Head of caudate nucleus (tissue), 42 donors: ENCODE measurements around the gene MYO1E.
"Not testable (repeated sequence)": the region's sequence is repeated elsewhere in the genome, so short reads cannot be mapped to it uniquely, and the experiment has no call there.

Source experiments
- DNase-seq, 42 donors: peaks; one replicate each; pipeline versions ENCODE4 v3.0.0 to v3.0.0-alpha.2; 2020 to 2021; ENCODE audit warnings: mixed read lengths in 7 of 42
- intact Hi-C: fragments of 100-400 bp; cut with DNase I; formaldehyde crosslinking; loops from one replicate; pipeline ENCODE4 v1.15.0; 2022

Gene MYO1E

DNA sequence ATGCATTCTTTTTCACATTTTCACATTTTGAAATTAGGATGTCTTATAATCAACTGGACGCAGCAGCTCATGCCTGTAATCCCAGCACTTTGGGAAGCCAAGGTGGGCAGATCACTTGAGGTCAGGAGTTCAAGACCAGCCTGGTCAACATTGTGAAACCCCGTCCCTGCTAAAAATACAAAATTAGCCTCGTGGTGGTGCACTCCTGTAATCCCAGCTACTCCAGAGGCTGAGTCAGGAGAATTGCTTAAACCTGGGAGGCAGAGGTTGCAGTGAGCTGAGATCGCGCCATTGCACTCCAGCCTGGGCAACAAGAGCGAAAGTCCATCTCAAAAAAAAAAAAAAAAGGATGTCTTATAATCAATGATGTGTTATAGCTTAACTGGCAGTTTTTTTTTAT lies 92.4 kb downstream of the MYO1E start:
- intact Hi-C loops, DNase-seq: not testable (repeated sequence)

DNA sequence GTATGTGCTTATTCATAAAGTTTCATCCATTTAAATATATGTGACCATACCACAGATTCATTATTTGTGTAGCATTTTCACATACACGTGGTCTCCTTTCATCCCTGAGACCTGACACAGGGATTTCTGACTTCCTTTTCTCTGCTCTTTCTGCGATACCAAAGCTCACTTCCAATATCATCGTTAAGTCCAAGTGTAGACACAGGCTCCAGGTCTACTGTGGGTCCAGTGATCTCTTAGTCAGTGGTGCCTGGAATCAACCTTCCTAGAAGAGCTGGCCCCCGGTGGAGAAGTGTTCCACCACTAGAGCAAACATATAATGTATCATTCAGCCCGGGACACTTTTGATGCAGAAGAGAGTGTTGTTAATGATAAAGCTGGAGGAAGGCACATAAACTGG lies 93.6 kb downstream of the MYO1E start:
- intact Hi-C loops = no loop called here
- DNase-seq = no peak

DNA sequence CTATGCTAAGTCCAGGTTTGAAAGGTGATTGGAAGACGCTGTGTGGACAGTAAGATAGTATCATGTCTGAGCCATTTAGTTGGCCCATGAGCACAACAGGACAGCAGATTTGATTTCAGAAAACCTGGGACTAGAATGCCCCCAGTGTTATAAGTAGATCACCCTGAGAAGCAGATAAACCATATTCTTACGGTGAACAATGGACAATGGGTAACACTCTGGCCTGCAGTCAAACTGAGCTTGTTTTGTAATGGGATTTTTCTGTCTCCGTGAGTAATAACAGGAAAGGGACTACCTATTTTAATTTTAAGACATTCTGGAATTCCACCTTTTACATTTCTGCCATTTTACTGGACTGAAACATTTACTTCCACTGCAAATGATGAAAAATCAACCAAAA lies 94.6 kb downstream of the MYO1E start:
- intact Hi-C loops = no loop called here
- DNase-seq = peak in 11 of 42 donors; percentile 20 to 69 (median 42)

DNA sequence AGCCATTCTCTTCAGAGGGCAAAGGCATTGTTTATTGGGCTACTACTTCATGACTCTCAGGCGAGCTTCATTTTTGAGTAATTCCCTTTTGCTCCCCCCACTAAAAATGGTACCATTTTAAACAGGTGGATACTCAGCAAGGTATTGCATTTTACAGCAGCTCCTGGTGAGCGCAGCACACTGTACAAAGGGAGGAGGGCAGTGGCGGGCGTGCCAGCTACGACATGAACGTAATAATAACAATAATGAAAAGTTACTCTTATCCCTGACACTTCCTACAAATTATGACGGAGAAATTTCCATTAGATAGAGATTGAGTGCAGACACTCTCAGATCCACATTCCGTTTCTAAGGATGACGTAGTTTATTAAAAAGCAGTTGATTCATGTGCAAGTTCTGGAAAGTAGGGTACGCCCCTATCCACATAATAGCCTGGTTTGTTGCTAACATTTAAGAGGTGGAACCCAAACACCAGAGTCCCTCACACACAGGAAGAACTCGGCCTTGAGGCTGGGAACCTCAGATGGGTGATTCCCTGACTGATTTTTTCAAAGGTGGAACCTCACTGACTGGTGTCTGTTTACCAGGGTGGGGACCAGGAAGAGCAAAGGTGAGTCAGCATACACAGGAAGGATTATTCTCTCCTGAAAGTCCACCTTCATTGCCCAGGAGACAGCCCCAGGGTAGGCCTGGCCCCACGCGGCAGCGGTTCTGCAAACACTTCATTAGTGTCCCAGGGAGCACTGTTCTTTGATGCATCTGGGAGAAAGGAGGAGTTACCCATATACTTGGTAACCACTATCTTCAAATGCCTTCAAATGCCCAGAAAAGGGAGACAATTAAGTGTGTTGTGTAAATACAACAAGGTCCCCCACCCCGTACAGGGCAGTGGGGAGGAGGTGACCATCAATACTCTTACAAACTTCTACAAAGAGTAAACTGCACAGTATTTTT lies 96.2 kb downstream of the MYO1E start:
- no peak for DNase-seq
- intact Hi-C loops = no loop called here

DNA sequence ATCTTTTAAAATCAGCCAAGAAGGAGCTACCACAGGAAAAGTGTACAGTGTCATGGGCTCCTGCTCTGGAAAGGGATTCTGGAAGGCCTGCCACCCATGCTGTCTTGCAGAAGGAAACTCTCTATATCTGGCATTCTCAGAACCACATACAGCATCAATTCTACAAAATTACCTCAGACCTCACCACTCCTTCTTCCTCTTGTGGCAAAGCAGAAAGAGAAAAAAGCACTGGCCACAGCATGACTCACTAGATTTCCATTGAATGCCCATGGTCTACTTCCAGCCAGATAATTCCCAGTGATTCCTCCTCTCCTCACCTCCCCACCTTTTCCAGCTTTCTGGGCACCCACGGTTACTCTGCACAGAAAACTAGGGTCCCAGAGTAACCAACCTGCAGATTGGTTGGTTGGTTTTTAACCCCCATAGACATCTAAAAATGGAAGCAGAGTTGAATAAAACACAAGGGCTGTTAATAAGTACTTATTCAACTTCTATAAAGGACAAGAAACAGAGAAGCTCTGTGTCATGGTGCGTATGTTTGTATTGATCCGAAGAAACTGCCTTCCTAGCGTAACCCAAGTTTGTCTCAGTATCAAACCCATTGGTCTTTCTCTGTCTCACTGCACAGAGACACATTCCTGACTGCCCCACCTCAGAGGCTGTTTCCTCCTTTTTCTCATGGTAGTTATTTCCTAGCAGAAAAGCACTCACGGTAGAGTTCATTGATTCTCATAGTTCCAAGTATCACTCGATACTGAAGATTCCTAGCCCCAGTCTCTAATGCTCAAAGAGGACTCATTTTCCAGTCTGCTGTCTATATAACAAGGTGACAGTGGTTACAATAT lies 98.3 kb downstream of the MYO1E start:
- intact Hi-C loops = no loop called here
- no peak for DNase-seq

DNA sequence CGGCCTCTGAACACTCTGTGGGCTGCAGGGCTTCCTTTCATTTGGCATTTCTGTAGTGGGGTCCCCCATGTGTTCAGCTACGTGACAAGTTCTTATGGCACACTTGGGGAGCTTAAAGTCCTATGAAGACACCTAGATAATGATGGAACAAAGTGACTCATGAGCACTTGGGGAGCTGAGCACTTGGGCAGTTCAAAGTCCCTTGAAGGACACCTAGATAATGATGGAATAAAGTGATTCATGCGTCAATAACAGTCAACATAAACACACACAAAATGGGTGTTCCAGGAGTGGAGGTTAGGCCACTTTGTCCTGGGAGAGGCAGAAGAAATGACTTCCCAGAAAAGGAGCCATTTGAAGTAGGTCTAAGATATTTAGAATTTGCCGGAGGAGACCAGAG lies 99.4 kb downstream of the MYO1E start:
- DNase-seq = no peak
- intact Hi-C loops = no loop called here

DNA sequence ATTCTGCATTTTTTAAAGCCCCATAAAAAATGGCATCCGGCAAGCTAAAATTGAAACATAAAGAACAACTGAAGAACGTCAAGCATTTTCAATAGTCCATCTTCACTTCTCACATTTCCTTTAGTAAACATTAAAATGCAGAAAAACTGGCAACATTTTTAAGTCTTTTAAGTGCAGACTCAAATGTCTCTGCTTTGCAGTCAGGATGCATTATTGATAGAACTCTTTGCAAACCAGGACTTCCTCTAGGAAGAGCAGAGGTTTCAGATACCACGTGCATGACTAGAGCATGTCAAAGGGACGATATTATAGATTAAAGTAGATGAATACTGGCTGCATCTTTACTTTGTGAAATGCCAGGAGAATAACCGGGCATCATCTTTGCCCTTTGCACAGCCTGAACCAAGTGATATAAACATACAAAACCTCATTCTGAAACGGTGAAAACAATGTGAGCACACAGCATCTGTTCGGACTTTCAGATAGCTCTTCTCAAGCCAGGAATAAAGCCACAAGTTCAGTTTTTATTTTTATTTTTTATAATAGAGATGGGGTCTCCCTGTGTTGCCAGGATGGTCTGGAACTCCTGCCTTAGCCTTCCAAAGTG lies 101.0 kb downstream of the MYO1E start:
- intact Hi-C loops = no loop called here
- DNase-seq = no peak

DNA sequence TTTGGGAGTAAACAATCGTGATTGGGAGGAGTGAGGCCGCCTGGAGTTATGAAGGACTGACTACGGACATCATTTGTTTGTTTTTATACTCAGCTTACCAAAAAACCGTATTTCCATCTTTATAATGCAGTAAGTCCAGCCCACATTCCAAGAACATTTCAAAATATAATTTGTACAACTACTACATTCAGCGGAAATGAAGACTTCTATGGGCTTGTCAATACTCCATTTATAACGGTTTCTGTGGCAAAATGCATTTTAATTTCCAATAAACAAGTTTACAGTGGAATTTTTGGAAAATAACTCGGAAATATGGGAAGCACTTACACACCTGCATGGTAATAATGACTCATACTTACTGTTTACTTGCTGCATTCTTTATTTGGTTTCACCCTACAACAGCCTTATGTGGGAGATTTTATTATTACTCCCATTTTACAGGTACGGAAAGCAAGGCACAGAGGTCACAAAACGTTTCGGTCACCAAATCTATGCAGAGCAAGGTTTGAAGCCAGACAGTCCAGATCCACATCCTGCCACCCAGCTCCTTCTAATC lies 103.7 kb downstream of the MYO1E start:
- intact Hi-C loops = no loop called here
- DNase-seq = peak in 1 of 42 donors; percentile 16

DNA sequence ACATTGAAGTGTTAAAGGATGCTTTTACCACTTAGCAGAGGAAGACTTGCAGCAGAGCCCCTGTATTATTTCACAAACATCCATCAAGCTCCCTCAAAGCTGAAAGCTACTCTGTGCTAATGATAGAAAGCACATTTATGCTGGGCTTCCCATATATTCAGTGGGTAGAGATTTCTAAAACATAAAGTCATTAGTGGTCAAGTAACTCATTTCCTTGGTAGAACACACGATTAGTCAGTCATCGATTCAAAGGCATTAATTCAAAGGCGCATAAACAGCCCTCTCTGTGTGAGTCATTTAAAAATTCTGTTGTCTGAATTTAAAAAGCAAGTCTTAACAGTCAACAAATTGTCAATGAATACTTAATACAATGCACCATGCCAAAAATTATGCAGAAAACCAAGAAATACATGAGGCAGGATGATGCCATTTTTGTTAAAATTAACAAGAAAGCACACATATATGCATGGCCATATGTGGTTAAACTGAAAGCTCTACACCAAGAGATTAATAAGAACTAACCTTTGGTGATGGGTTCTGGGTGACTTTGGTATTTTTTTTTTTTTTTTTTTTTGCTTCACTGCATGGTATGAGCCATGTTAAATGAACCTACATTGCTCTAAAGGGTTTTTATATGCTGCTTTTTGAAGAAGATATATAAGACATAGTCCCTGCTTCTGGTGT lies 104.4 kb downstream of the MYO1E start:
- no peak for DNase-seq
- intact Hi-C loops = no loop called here

DNA sequence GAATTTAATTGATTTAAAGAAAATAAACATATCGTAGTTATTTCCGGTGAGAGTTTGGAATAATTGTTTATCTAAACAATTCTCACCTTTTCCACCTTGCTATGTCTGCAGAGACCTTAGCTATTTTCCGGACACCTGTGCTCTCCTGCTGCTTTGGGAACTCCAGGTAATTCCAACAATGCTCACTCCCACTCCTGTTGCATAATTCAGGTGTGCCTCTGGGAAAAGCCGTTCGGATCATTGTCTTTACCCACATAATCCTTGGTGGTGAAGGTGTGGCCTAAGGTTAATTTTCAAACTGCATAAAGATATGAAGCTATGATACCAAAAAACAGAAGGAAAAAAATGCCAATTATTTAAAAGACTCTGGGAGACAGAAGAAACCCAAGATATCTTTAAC lies 106.6 kb downstream of the MYO1E start:
- intact Hi-C loops = no loop called here
- no peak for DNase-seq

DNA sequence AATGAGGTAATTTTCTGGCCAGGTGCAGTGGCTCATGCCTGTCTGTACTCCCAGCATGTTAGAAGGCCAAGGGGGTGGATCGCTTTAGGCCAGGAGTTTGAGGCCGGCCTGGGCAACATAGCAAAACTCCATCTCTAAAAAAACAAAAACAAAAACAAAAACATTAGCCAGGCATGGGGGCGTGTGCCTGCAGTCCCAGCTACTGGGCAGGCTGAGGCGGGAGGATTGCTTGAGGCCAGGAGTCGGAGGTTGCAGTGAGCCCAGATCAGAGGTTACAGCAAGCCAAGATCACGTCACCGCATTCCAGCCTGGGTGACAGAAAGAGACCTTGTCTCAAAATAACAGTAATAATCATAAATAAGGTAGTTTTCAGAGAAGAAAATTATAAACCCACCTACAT lies 110.4 kb downstream of the MYO1E start:
- intact Hi-C loops = no loop called here
- no peak for DNase-seq

DNA sequence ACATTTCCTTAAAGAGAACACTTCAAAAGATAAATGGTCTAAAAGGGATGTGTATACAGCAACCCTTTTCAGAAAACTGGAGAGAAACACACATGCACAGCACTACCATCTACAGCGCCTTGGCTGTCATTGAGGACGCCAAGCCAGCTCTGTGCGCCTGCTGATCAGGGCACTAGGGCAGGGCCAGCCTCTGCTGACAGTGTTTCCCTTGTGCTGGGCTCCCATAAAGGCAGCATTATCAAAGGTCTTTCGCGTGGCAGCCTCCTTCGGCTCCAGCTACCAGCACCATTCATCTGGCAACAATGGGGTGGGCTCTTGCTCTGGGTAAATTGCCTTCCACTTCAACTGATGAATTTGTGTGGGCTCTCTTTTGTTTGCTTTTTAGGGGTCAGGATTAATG lies 112.6 kb downstream of the MYO1E start:
- DNase-seq = peak; percentile 71 to 95 (median 89)
- intact Hi-C loops = no loop called here

DNA sequence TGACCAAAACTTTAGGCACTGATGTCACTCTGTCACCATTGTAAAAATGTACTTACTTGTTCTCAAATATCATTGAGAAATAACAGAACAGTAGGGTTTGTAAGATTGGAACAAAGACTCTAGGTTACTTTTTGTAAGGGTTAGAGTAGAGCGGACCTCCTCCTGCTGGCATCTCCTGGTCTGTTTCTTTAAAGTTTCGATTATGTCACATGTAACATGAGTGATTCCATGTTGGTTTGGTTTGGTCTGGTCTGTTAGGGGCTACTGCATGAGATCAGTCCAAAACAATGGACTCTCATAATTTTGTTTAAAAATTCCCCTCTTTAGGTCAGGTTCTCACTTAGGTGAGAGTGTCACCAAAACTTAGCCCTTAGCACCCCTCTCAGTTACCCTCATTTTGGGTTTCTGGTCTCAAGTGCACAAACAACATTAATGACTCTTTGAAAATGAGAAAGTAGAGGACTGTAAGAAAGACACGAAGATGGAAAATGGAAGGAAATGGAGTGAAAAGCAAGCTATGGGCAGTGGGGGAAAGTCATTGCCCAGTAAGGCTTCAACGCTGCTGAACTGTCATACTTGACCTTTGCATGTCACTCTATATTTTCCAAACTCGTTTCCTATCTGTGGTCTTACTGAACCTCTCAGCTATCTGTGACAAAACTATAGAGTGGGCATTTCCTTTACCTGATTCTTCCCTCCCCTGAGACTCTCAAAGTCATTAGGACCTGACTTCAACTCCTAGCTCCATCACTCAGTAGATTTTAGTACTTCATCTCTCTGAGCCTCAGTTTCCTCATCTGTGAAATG lies 113.3 kb downstream of the MYO1E start:
- intact Hi-C loops = no loop called here

DNA sequence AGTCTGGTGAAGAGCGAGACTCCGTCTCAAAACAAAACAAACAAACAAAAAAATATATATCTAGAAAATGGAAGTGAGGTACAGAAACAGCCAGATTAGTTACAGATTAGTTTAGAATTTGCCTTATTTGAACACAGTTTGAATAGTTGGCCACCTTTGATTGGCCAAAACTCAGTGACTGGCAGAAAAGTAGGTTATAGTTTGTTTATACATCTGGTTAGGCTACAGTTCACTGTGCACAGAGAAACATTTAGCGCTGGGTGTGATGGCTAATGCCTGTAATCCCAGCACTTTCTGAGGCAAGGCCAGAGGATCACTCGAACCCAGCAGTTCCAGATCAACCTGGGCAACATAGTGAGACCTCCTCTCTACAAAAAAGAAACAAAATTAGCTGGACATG lies 114.4 kb downstream of the MYO1E start:
- intact Hi-C loops = no loop called here
- DNase-seq = peak in 1 of 42 donors; percentile 18

More for the DNA sequence above, 113.3 kb downstream of the MYO1E start:
- DNase-seq = peak in 1 of 42 donors; percentile 33

DNA sequence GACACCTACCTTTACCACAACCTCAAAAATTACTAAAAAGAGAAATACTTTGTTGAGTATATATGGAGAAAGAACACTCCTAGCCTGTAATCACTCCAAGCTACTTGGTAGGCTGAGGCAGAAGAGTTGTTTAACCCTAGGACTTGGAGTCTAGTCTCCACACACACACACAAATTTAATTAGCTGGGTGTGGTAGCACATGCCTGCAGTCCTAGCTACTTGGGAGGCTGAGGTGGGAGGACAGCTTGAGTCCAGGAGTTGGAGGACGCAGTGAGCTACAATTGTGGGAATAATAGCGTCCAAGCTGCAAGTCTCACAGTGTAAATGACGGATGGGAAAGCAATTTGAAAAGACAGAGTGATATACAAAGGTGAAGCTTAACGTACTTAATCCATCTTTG lies 115.5 kb downstream of the MYO1E start:
- intact Hi-C loops = no loop called here
- DNase-seq = peak in 1 of 42 donors; percentile 31

DNA sequence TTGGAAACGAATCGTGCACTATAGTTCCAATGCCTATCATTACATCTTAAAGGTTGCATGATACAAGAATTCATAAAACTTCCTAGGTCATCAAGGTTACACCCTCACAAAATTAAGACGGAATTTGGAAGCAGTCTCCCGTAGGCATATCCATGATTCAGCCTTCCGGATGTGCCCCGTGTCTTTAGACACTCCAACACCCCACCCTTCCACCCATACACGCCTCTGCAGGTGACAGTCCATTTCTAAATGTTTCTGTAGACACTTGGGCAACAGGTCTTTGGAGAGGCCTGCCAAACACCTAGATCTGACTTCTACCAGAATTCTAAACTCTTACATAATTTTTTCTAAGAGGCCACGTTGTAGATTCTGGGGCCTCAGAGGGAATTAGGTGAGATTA lies 116.2 kb downstream of the MYO1E start:
- intact Hi-C loops = no loop called here
- DNase-seq = no peak

DNA sequence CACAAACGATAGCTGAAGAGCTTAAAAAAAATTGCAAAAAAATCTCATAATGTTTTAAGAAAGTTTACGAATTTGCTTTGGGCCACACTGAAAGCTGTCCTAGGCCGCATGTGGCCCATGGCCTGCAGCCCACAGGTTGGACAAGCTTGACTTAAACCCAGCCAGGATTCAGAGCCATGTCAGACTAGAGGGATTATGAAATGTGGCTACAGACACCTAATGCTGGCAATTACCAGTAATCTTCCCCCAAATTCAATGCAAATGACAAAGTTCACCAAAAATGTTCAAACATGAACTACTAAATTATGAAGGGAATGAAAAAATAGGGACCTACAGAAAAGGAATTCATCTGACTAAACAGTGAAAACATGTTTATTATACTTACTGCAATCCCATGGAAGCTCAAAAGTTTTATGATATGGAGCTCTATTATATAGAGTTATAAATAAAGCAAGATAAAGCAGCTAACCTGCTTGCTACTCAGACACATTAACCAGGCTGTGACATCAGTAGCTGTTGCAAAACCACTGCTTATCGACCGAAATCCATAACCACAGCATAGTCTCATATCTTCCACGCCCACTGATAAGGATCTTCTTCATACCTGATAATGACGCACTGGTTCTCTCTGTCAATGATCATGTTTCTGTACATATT lies 116.9 kb downstream of the MYO1E start:
- no peak for DNase-seq
- intact Hi-C loops = no loop called here

DNA sequence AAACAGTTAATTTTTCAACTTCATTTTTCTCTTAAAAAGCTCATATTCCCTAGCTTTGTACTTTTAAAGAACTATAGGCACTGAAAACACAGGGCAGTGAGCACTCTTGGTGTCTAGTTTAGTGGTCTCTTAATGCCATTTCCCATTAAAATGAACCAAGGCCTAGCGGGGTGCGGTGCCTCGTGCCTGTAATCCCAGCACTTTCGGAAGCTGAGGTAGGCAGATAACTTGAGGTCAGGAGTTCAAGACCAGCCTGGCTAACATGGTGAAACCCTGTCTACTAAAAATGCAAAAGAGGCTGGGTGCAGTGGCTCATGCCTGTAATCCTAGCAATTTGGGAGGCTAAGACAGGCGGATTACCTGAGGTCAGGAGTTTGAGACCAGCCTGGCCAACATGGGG lies 120.5 kb downstream of the MYO1E start:
- no peak for DNase-seq
- intact Hi-C loops = no loop called here
